Body of pancreas (tissue), 4 donors: ENCODE data around the gene ERICH2.

Experiments
- POLR2A ChIP-seq, 3 donors: fragments of 450-650 bp; IDR thresholded peaks; one replicate each; pipeline ENCODE4 v1.6.1; 2016; ENCODE audit warnings: antibody characterized with exemption in 3 of 3, mild to moderate bottlenecking in 2 of 3
- TF ChIP-seq, protein P1 (sequence below), 7 experiments: fragments of 450-650 bp in 4 of 7; fragments of 200-600 bp in 3 of 7; sonication (generic) in 3 of 7; IDR thresholded peaks; one replicate each; pipeline ENCODE4 v1.5.1; 2016 to 2019; ENCODE audit warnings: antibody characterized with exemption in 7 of 7

DNA sequence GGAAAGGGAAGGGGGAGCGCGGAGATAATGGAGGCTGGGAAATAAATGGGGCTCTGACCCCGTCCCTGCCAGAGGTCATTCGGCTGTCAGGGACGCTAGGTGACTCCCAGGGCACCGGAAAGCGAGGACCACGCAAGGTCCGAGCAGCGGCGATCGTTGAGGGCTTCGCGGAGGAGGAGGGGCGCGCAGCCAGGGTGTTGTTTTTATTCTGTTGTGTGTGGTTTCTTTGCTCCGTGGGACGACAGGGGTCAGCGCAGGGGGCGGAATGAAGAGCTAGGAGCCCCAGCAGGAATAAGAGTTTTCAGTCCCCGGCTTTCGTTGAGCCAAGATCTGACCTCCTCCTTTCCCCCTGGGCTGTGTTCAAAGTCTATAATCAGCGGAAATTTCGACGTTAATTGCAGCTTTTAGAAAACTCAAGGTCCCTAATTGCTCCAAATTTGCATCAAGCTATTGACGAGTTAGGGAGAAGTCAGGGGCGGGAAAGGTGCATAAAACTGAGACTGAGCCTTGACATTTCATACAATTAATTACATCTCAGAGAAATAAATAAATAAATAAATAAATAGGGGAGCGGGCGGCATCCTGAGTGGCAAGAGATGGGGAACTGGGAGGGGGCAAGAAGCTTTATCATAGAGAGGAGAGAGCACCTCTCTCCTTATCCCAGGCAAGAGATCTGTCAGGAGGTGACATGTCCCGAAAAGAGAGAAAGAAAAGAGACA, 48.7 kb downstream of the ERICH2 start:
- TF ChIP-seq, protein P1, sequence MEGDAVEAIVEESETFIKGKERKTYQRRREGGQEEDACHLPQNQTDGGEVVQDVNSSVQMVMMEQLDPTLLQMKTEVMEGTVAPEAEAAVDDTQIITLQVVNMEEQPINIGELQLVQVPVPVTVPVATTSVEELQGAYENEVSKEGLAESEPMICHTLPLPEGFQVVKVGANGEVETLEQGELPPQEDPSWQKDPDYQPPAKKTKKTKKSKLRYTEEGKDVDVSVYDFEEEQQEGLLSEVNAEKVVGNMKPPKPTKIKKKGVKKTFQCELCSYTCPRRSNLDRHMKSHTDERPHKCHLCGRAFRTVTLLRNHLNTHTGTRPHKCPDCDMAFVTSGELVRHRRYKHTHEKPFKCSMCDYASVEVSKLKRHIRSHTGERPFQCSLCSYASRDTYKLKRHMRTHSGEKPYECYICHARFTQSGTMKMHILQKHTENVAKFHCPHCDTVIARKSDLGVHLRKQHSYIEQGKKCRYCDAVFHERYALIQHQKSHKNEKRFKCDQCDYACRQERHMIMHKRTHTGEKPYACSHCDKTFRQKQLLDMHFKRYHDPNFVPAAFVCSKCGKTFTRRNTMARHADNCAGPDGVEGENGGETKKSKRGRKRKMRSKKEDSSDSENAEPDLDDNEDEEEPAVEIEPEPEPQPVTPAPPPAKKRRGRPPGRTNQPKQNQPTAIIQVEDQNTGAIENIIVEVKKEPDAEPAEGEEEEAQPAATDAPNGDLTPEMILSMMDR (IDR thresholded peaks at IDR 0.05): no peak
- no peak for TF ChIP-seq POLR2A (IDR thresholded peaks at IDR 0.05)
